GM19372 (cell line): ENCODE measurements around the gene RASD2.

Source experiments
- ATAC-seq: cut with Tn5 transposase; IDR thresholded peaks from one replicate; pipeline ENCODE4 v1.9.1; 2021; ENCODE audit warnings: mild to moderate bottlenecking, low read depth, moderate library complexity; ENCODE audit not compliant: unreplicated experiment

Gene RASD2

GRCh38 chr22:35517769-35518530, 22.7 kb upstream of the RASD2 start:
- ATAC-seq: no peak

- ATAC-seq: no peak
Measured at GRCh38 chr22:35518811-35519210, 21.8 kb upstream of the RASD2 start.

- no peak for ATAC-seq
Measured at GRCh38 chr22:35519306-35520000, 21.2 kb upstream of the RASD2 start.

GRCh38 chr22:35521358-35522224, 19.0 kb upstream of the RASD2 start:
- no peak for ATAC-seq

- ATAC-seq: no peak
Measured at GRCh38 chr22:35522225-35523149, 18.1 kb upstream of the RASD2 start.

GRCh38 chr22:35523167-35523947, 17.3 kb upstream of the RASD2 start:
- no peak for ATAC-seq

GRCh38 chr22:35524966-35525686, 15.5 kb upstream of the RASD2 start:
- no peak for ATAC-seq

- ATAC-seq: no peak
Measured at GRCh38 chr22:35525687-35526332, 14.8 kb upstream of the RASD2 start.

GRCh38 chr22:35526333-35526979, 14.2 kb upstream of the RASD2 start:
- ATAC-seq: no peak

- no peak for ATAC-seq
Measured at GRCh38 chr22:35528927-35529326, 11.7 kb upstream of the RASD2 start.

- no peak for ATAC-seq
Measured at GRCh38 chr22:35530700-35531099, 9.9 kb upstream of the RASD2 start.

GRCh38 chr22:35531202-35531601, 9.4 kb upstream of the RASD2 start:
- no peak for ATAC-seq

- no peak for ATAC-seq
Measured at GRCh38 chr22:35531676-35532075, 9.0 kb upstream of the RASD2 start.

GRCh38 chr22:35533365-35534029, 7.1 kb upstream of the RASD2 start:
- no peak for ATAC-seq

GRCh38 chr22:35534091-35534490, 6.5 kb upstream of the RASD2 start:
- ATAC-seq: no peak

- ATAC-seq: no peak
Measured at GRCh38 chr22:35537232-35537631, 3.4 kb upstream of the RASD2 start.

- no peak for ATAC-seq
Measured at GRCh38 chr22:35538801-35539321, 1.8 kb upstream of the RASD2 start.
